ENCODE data around the gene STARD13.
A peak's percentile ranks its signal among the peaks of the same experiment; 100 is the strongest.

STARD13 gene

DNA sequence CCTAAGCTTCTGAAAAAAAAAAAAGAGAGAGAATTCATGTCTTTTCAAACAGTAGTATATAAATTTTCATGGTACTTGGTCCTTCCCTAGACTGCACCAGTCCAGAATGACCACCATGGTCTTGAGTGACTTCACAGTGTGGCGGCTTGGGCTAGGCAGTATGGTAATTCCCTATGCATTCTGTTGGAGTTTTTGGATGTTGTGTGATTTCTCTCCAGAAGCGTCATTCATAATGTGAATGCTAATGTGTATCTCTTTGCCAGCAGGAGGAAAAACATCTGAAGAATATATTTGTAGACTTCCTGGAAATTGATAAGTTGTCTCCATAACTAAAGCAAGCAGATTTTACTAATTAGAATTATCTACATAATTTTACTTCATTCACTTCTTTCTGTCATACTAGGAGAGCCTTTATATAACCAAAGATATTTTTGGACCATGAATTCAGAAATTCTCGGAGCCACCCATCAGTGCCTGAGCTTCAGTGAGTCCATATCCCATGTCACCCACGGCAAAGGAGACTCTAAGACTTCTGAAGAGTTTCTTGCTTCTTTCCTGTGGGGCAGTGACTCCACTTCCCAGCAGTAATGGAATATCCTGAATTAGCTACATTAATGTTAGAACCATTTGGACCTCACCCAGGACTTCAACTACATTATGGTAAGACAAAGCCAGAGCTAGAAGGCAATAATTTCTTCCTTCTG is 8.4 kb downstream of the STARD13 start:
- DNase-seq = no peak

DNA sequence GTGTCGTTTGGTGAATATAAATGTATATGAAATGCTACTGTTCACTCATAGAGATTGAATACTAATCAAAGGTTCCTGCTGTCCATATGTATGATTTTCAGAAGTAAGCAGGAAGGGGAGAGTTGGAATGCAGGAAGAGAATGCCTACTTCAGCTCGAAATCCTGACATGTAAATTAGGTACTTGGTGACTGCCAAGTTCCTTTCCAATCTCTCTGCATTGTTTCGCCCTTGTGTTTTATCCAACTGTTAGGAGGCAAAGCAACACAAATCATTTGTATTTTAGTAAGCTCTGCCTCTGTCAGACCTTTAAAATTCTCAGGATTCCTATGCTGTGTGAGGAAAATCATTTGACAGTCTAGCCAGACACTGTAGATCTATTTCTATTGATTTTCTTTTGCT is 9.0 kb downstream of the STARD13 start:
- no peak for DNase-seq

DNA sequence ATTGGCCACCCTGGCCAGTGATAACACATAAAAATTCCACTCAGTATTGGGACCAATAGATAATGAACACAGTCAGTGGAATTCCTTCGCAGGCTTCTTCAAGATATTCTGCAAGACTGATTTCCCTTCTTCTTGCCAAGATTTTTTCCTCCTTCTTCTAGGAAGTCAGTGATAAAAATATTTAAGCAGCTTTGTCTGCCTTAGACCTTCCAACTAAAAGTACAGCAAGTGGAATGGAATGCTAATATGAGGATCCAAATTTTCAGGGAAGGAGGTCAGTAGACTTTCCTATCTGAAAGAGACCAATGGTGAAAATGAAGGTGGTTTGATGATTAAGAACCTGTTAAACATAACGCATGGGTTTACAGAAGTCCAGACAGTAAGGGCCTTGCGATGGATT is 9.6 kb downstream of the STARD13 start:
- DNase-seq = no peak

DNA sequence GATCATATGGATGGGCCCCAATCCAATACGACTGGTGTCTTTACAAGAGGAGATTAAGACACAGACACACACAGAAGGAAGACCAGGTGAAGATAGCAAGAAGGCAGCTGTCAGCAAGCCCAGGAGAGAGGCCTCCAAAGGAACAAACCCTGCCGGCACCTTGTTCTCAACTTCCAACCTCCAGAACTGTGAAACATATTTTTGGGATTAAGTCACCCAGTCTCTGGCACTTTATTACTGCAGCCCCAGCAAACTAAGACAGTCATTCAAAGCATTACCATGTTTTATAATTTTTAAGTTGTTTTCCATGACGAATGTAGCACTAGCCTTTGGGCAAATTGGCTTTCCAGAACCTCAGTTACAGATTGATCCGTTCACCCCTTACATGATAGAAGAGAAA is 11.3 kb downstream of the STARD13 start:
- DNase-seq = no peak

DNA sequence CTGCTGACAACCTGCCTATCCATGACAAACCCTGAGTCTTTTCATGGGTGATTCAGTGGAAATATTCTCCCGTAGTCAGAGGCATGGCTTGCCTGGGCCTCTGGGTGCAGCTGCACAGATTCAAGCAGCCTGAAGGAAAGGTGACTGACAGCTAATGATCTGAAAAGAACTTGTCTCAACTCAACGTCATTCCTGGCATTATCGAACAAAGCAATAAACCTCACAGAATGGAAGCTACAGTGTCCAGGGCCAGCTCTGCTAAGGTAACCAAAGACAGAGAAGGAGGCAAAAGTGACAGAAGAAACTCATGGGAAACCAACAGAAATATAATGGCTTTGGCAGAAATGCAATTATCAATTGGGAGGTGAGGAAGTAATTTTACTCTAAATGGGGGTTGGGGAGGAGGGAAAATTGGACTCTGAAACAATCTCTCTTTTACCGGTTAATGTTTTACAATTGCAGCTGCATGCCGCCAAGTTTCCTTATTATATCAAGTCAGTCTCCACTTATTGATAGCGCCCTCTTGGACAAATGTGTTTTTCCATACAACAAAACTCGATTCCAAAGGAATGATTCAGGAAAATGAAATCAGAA is 12.9 kb downstream of the STARD13 start:
- no peak for DNase-seq

DNA sequence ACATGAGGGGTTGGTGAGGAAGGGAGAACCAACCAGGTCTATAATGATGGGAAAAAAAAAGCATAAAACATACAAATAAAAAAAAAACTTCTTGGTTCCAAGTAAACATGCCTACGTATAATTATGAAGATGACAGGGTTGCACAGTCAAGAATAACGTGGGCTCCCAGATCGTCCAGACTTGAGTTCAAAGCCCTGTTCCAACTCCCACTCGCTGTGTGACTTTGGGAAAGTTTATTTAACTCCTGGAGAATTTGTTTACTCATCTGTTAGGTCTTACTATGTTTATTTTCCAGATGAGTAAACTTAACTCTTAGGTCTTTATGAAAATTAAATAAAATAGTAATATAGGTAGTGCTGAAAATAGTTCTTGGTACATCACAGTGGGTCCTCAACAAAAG is 13.8 kb downstream of the STARD13 start:
- no peak for DNase-seq

DNA sequence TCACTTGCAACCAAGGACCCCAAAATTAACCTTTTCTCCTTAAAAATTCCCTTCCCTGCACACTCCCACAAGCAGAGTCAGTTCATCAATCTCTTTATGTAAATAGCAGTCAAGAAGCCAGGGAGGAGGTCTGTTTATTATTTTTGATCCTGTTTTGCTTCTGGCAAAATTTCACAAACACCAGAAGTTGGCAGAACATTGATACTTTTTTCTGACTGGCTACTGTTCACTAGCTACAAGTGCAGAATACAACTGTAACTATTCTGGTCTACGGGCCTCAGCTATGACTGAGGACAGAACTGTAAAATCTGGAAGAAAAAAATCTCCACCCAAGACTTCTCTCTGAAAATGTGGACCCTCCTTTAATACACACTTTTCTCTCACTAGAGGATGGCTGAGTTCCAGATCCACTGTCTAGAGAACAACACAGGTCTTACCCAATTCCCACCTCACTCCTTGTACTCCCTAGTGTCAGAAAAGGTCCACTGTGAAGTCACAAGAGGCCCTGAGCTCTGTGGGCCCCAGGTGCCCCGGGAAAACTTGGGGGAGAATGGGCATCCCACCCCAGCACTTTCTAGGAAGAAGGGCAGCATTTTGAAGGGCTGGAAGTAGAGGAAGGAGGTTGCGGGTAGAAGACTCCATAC is 14.5 kb downstream of the STARD13 start:
- no peak for DNase-seq

DNA sequence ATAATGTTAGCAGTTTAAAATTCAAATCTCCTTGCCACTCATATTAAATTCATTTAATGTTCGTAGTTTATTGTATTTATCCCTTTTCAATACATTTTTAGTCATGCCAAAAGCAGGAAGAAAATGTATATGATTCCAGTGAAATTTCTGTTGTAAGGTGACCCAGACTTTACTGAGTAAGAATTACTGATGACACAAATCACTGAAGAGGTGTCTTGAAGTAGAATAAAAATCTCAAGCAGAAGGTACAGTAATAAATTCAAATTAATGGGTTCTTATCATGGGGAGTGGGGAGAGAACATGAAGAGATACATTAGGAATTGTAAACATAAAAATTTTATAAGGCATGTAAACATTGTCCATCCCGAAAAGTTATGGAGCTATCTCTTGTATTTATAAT is 19.9 kb downstream of the STARD13 start:
- no peak for DNase-seq

DNA sequence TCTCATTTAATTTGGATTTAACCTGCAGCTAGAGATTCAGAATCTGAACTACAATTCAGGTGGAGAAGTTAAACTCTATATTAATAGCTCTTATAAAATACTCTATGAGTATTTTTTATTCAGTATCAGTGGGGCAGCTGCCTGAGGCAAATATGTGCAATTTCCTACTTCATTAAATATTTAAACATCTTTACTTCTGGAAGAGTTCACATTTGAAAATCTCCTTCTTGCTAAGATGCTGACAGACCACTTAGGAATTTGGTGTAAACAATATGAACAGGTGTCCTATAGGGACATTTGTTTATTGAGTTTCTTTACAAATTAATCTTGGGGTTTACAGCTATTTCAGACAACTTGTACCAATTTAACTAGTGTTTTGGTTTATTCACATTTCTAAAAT is 20.4 kb downstream of the STARD13 start:
- no peak for DNase-seq

DNA sequence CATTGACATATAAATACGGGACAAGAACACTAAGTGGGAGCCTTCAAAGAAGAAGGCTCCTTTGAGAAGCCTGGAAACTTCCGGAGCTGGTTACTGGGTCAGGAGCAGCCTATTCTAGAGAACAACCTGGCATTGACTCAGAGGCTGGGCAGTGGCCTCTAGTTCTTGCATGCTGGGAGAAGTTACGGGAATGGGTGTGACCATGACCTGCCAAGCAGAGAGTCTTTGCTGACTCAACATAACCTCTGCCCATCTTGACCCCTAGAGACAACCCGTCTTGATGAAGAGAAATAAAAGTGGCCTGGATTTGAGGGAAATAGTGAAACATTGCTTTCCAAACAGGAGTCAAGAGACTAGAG is 21.0 kb downstream of the STARD13 start:
- DNase-seq = no peak

DNA sequence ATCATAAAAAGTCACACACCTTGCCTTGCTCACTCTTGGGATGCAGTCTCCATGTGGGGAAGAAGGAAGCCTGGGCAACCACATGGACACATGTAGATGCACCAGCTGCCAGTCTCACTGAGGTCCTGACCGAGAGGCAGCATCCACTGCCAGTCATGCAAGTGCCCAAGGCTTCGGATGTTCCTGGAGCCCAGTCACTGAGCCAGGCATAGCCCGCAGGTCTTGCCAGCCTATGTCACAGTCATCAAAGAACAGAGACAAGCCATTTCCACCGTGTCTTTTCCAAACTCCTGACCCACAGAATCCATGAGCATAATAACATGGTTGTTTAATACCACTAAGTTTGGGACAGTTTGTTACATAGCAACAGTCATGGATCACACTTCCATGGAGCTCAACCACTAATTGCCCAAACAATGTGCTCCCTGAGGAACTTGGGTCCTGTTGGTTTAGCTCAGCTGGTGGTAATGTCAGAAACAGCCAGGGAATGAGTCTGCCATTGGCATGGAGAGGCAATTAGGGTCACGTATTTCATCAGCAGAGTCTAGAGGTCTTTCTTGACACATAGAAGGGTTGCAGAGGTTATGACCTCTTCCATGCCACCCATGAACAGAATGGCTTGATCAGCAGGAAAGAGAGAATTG is 21.5 kb downstream of the STARD13 start:
- no peak for DNase-seq

DNA sequence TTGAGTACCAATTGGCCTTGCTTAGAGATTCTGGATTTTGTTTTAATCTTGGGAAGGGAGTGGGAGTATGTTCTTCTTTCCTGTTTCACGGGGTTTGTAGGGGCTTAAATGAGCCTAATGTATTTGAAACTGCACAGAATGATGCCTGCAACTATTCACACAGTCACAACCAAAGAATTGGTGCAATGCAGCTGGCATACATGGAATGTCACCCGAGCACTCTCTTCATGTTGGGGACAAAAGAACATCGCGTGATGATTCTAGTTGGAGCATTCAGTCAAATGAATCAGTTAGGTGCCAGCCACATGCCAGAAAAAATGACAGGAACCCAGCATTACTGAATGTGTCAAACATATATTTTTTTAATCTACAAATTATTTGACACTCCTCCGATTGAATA is 22.1 kb downstream of the STARD13 start:
- no peak for DNase-seq

DNA sequence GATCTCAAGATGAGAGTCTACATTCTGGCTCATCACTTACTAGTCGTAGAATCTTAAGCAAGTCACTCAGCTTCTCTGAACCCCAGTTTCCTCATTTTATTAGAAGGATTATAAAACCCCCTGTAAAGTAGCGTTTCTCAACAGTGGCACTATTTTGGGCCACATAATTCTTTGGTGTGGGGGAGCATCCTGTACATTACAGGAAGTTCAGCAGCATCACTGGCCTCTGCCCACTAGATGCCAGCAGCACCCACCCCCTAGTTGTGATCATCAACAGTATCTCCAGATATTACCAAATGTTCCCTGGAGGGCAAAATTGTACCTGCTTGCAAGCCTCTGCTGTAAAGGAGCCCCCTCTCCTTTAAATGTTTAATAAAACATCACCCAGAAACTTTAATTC is 22.6 kb downstream of the STARD13 start:
- DNase-seq = peak in 1 of 2 experiments; percentile 4

DNA sequence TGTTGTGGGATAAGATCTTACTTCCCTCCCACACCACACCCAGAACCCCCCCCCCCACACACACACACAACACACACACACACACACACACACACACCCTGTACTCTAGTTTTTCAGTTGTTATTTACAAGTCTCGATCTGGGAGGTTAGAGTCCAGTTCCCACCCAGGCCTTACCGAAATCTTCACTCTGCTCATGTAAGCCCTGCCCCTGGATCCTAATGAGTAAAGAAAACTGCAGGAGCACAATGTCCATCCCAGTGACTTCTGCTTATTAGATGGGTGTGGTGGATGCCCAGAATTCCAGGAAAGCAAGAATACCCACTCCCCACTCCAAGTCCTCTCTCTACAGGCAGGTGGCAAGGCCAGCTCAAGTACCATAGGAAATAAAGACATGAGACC is 23.0 kb downstream of the STARD13 start:
- no peak for DNase-seq

DNA sequence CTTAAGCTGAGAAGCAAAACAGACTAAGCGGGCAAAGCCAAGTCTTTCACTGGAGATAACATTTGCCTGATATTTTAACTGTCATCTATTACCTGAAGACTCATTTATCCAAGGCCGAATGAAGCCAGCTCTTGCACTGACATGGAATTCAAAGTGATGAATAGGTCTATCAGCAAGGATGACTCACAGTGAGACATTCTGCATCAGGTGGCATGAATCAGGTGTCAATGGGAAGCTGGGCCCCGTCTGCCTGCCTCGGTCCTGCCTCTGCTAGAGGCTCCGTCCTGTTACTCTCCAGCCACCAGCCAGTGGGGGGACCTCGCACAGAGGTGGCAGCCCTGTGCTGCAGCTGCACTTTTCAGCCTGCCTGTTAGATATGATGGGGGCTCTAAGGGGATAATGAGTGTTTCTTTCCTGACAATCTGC is 23.5 kb downstream of the STARD13 start:
- no peak for DNase-seq

DNA sequence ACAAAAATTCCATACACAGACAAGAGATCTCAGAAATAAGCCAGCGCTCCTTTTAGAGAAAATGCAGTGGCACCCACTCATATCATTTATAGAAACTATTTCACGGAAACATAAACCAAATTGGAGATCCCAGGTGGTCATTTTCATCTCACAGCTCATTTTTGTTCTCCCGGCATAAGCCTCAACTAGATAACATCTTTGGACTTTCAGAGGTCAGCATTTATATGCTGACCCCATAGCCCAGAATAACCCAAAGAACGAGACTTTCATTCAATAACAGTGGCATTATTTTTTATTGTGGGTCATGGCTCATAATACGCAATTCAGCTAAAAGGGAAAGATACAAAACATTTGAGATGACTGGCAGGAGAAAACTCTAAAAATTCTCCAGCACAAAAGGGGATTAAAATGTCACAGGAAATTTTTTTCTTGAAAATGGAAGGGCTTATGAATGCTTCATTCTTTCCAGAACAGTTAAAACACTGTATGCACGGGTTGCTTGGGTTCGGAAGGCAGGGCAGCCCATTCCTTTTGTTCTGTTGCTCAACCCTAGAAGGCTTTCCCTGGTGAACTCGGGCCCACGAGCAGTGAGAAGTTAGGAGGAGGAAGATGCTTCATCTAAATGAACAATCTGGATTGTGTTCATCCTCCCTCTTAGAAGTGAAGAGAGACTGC is 24.0 kb downstream of the STARD13 start:
- DNase-seq = no peak

DNA sequence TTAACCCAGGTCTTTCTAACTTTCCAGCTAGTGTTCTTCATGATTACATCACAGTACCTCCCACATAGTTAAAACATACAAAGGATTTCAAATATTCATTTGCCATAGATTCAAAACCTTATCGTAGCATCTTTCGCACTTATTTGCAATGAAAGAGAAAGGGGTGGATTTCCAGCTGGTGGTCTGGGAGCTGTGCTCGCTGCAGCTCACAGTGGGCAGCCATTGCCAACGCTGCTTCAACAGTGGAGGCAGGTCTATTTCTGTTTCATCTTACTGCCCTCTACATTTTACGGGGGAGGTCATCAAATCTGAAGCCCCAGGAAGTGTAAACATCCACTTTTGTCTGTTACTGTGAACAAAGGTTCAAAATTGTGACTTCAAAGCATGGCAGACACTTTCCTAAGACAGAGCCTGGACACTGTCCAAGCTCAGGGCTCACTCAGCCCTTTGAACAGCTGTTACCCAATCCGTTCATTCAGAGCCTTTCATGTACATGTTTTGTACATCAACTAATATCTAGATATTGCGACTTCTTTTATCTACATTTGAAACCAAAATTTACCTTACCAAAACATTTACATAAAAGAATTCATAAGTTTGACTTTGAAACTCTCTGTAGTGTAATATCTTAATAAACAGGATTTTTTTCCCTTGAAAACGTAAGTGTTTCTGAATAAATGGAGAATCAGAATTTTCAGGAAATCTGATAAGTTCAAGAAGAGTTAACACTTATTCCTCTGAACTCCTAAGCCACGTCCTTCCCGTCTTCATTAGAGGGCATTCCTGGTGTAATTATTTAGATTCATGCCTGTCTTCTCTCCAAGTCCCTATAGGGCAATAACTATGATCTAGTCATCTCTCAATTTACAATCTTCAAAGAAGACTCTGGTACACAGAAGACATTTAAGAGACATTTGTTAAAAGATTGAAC is 25.1 kb downstream of the STARD13 start:
- peak; percentile 22 to 40 for DNase-seq

DNA sequence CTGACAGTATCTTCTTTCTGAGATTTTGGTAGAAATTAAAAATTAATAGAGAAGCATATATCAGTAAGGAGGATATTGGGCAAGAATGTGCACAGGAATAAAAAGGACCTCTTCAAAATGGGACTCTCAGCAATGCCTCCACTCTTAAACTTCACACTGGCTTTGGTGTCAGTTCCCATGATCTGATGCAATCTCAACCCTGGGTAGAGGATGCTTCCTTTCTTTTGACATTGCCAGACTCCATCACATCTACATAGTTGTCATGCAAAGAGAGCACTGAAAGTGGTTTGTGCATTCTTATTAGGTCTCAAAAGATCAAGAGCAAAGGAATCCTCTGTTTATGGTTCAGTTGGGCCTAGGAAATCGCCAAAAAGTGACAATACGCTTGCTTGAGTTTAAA is 26.3 kb downstream of the STARD13 start:
- DNase-seq = no peak

DNA sequence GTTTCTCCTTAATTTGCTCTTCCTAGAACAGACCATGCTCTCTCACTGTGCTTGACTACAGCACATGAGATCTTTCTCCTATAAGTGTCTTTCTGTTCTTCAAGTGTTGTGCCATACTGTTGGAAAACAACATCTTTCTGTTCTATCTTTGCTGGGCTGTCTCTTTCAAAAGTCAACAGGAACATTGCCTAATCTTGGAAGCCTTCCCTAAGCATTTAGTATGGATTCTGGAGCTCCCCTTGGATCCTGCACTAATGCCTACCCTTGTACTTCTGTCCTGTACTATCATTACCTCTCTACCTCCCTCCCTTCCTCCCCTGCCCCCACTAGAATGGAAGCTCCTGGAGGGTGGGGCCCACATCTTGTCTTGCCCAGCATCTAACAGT is 26.8 kb downstream of the STARD13 start:
- no peak for DNase-seq

DNA sequence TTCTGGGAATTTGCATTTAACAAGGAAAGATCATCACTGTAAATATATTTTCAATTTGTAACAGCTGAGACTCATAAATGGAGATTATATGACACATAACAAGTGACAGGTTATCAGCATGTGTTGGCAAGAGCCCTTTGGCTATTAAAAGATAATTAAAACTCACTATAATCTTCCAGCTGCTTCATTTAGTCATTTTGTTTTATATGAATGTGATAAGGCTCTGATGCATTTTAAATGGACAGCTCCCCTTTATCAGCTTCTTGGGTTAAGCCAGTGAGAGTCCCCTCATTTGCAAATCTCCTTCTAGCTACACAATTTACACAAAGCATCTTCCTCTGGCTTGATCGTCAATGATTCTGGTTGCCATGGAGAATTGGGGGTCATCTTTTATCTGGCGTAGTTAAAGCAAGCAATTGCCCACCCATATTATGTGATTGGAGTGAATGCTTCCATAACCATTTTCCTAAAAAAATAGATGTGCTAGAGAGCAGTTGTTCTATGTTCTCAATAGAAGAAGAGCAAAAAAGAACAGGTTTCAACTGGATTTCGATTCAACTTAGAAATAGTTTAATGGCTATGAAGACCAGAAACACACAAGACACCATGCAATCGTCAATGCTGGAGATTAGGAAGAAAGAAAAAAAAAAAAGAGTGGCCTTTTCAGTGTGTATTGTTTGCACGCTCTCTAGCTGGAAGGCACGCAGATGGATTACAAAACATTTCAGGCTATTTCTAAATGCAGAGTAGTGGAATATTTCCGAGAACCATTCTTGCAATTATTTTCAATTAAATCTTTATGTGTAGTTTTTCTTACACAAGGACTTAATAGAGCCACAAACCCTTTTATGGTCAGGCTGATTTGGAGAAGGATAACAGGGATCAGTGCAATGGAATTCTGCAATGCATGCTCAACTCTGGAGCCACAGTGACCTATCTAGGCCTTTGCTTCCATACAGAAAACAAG is 27.4 kb downstream of the STARD13 start:
- DNase-seq = peak in 1 of 2 experiments; percentile 34
